ENCODE data around the gene THAP6. TPM values are rescaled to one million over a fixed set of nuclear protein-coding genes. Genes with fewer than 3 reads are reported as not detected.

THAP6 gene
- total and polyA plus RNA-seq, 2 of the 8 experiments (the other 6 are each of a cell fraction or from before 2014, with no cell fraction given), result 3.3 to 9.7 TPM

GRCh38 chr4:75525086-75525485, 10.8 kb downstream of the THAP6 start:
- ChIA-PET POLR2A (ENCODE audit: partially characterized antibody) (interaction anchor here (1.0 kb wide), 1 partner anchor 9 kb away, joined by 3 read pairs; no protein-coding TSS in a partner anchor), CTCF (ENCODE audit: partially characterized antibody) (no interaction called here)
- Histone ChIP-seq H2AFZ (ENCODE audit: low read length) (no peak overlapping the region), H3K9me3 (ENCODE audit: insufficient read depth in 2 of 2, low read depth in 1 of 2, low read length in 1 of 2) (no peaks in the 10 kb centered on the region), H2BK120ac (replicated peaks; ENCODE audit: low read depth, low read length) (no peak overlapping the region), H3K79me2 (ENCODE audit: control insufficient read depth in 1 of 2, insufficient read depth in 2 of 2, low read length in 2 of 2) (peaks cover 0 to 10% of the 10 kb centered on the region in 2 experiments; a peak in 1 of 4 replicates), H4K5ac (ENCODE audit: insufficient read length, low read depth, low read length) (no peak overlapping the region), H2AK5ac (ENCODE audit: low read depth, low read length) (no peak overlapping the region), H3K4ac (replicated peaks; ENCODE audit: insufficient read length, low read depth, low read length) (no peak overlapping the region), H2BK15ac (ENCODE audit: low read length) (no peak overlapping the region), H2BK20ac (ENCODE audit: low read length) (no peak overlapping the region), H4K8ac (ENCODE audit: extremely low read depth, insufficient read depth, low read length) (no peak overlapping the region), H2BK5ac (ENCODE audit: low read depth, low read length) (no peak overlapping the region), H3K27ac (ENCODE audit: low read depth, low read length) (no peak overlapping the region), H3K79me1 (ENCODE audit: low read depth, low read length) (no peaks in the 10 kb centered on the region; the same call in 1 of the 2 replicates), H3K56ac (replicated peaks; ENCODE audit: insufficient read length, low read depth, low read length) (no peak overlapping the region), H3K4me3 (ENCODE audit: extremely low read depth in 1 of 4, insufficient read depth in 2 of 4, low read depth in 3 of 4, low read length in 4 of 4) (no peak overlapping the region), H3K36me3 (ENCODE audit: control insufficient read depth in 2 of 4, insufficient read depth in 4 of 4, low read length in 3 of 4) (peaks cover 4 to 59% (median 8%) of the 10 kb centered on the region in 4 experiments; a peak in 7 of 8 replicates), H3K23ac (ENCODE audit: insufficient read length) (no peak overlapping the region), H3K9ac (replicated peaks in 1 of 4; ENCODE audit: extremely low read depth in 1 of 4, low read depth in 3 of 4, low read length in 3 of 4) (no peak overlapping the region), H3K27me3 (replicated peaks in 1 of 4; ENCODE audit: control insufficient read depth in 3 of 4, extremely low read depth in 1 of 4, insufficient read depth in 3 of 4, low read length in 3 of 4) (peaks cover 0 to 1% (median 0%) of the 10 kb centered on the region in 4 experiments; a peak in 1 of 7 replicates), H3K23me2 (ENCODE audit: low read depth, low read length) (no peaks in the 10 kb centered on the region), H4K91ac (replicated peaks; ENCODE audit: insufficient read length, low read length) (no peak overlapping the region), H3K14ac (ENCODE audit: insufficient read length) (no peak overlapping the region), H4K20me1 (replicated peaks in 1 of 2; ENCODE audit: control insufficient read depth in 1 of 2, insufficient read depth in 2 of 2, low read length in 2 of 2) (no peaks in the 10 kb centered on the region), H3K4me1 (replicated peaks in 1 of 4; ENCODE audit: control insufficient read depth in 3 of 4, insufficient read depth in 4 of 4, low read length in 3 of 4) (no peaks in the 10 kb centered on the region), H2BK12ac (ENCODE audit: low read depth, low read length) (no peak overlapping the region), H3K4me2 (ENCODE audit: insufficient read depth in 1 of 2, low read depth in 2 of 2, low read length in 2 of 2) (no peak overlapping the region), H3K18ac (ENCODE audit: extremely low read depth, low read length) (no peak overlapping the region)
- WGBS, 2 experiments (ENCODE audit: extremely low coverage in 1 of 2, insufficient coverage in 1 of 2, insufficient read length in 1 of 2, insufficient replicate concordance in 2 of 2, low coverage in 1 of 2, low lambda C conversion rate in 2 of 2, missing lambda C conversion rate in 1 of 2), result 92 to 100% methylated on average over 1 of the region's 1 CpG
- FAIRE-seq (no peak), DNase-seq (ENCODE audit: low read depth in 1 of 2, low spot score in 2 of 2) (no peak)
- TF ChIP-seq USF2 (IDR thresholded peaks at IDR 0.05; ENCODE audit: low read length) (no peak), POU5F1 (IDR thresholded peaks at IDR 0.05; ENCODE audit: low read depth, low read length) (no peak), MAFK (IDR thresholded peaks at IDR 0.05; ENCODE audit: low read depth, low read length) (no peak), JUND (IDR thresholded peaks at IDR 0.05; ENCODE audit: low read length) (no peak), ASH2L (IDR thresholded peaks at IDR 0.05; ENCODE audit: low read length) (no peak), FOSL1 (IDR thresholded peaks at IDR 0.05; ENCODE audit: insufficient read depth, low read depth, low read length) (no peak), HDAC6 (IDR thresholded peaks at IDR 0.05; ENCODE audit: low read depth, low read length) (no peak), RBBP5 (IDR thresholded peaks at IDR 0.05; ENCODE audit: borderline replicate concordance, low read depth, low read length) (no peak), SAP30 (IDR thresholded peaks at IDR 0.05; ENCODE audit: insufficient read depth, insufficient replicate concordance, low read length) (no peak), TCF12 (IDR thresholded peaks at IDR 0.05; ENCODE audit: low read depth, low read length) (no peak), CTCF (IDR thresholded peaks at IDR 0.05; ENCODE audit: control extremely low read depth in 1 of 3, insufficient read depth in 1 of 3, low read depth in 1 of 3, low read length in 3 of 3) (no peak)
